ENCODE data around the gene RPP38.

RPP38 gene

GRCh38 chr10:15113766-15114165 lies 16.6 kb downstream of the RPP38 start:
- no peak for DNase-seq

GRCh38 chr10:15116225-15116624 lies 19.1 kb downstream of the RPP38 start:
- DNase-seq = no peak

- DNase-seq = no peak
Measured at GRCh38 chr10:15118615-15119014, 21.5 kb downstream of the RPP38 start.

GRCh38 chr10:15120523-15120922 lies 23.4 kb downstream of the RPP38 start:
- DNase-seq = no peak

- DNase-seq = no peak
Measured at GRCh38 chr10:15121707-15122106, 24.6 kb downstream of the RPP38 start.

GRCh38 chr10:15122477-15123030 lies 25.4 kb downstream of the RPP38 start:
- no peak for DNase-seq

GRCh38 chr10:15123749-15124184 lies 26.6 kb downstream of the RPP38 start:
- no peak for DNase-seq

GRCh38 chr10:15124190-15124589 lies 27.0 kb downstream of the RPP38 start:
- DNase-seq = no peak

GRCh38 chr10:15124908-15125307 lies 27.8 kb downstream of the RPP38 start:
- DNase-seq = no peak

- no peak for DNase-seq
Measured at GRCh38 chr10:15131330-15131729, 34.2 kb downstream of the RPP38 start.

- DNase-seq = no peak
Measured at GRCh38 chr10:15136129-15137035, 39.2 kb downstream of the RPP38 start.

GRCh38 chr10:15137036-15137359 lies 39.8 kb downstream of the RPP38 start:
- no peak for DNase-seq

GRCh38 chr10:15137636-15138035 lies 40.5 kb downstream of the RPP38 start:
- DNase-seq = no peak

GRCh38 chr10:15140698-15141097 lies 43.5 kb downstream of the RPP38 start:
- DNase-seq = peak; percentile 69

GRCh38 chr10:15141136-15142054 lies 44.2 kb downstream of the RPP38 start:
- peak; percentile 39 for DNase-seq

GRCh38 chr10:15144788-15145187 lies 47.6 kb downstream of the RPP38 start:
- DNase-seq = no peak

GRCh38 chr10:15146366-15146765 lies 49.2 kb downstream of the RPP38 start:
- DNase-seq = peak; percentile 6

GRCh38 chr10:15147594-15148392 lies 50.6 kb downstream of the RPP38 start:
- no peak for DNase-seq

GRCh38 chr10:15149042-15149771 lies 52.1 kb downstream of the RPP38 start:
- no peak for DNase-seq

- DNase-seq = no peak
Measured at GRCh38 chr10:15150563-15150962, 53.4 kb downstream of the RPP38 start.

- DNase-seq = no peak
Measured at GRCh38 chr10:15152556-15152955, 55.4 kb downstream of the RPP38 start.

Measured in NCI-H82 (cell line).